ENCODE data around the gene RYR1.

Gene RYR1

DNA sequence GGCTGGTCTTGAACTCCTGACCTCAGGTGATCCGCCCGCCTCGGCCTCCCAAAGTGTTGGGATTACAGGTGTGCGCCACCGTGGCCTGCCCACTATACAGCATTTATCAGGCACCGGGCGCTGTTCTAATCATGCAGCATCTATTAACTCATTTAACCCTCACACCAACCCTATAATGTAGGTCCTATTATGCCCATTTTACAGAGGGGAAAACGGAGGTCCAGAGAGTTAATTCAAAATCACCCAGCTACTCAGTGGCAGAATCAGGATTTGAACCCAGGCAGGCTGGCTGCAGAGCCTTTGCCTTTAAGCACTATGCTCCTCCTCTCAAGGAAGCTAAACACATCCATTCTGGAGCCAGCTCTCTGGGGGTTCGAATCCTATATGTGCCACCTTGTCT lies 130.0 kb downstream of the RYR1 start:
- Histone ChIP-seq H4K20me1 (ENCODE audit: insufficient read depth, low read length, poor library complexity, severe bottlenecking) (no peaks in the 10 kb centered on the region), H3F3A (ENCODE audit: low read depth) (no peaks in the 10 kb centered on the region), H3K4me2 (ENCODE audit: low read depth, low read length, poor library complexity, severe bottlenecking) (no peak overlapping the region)

DNA sequence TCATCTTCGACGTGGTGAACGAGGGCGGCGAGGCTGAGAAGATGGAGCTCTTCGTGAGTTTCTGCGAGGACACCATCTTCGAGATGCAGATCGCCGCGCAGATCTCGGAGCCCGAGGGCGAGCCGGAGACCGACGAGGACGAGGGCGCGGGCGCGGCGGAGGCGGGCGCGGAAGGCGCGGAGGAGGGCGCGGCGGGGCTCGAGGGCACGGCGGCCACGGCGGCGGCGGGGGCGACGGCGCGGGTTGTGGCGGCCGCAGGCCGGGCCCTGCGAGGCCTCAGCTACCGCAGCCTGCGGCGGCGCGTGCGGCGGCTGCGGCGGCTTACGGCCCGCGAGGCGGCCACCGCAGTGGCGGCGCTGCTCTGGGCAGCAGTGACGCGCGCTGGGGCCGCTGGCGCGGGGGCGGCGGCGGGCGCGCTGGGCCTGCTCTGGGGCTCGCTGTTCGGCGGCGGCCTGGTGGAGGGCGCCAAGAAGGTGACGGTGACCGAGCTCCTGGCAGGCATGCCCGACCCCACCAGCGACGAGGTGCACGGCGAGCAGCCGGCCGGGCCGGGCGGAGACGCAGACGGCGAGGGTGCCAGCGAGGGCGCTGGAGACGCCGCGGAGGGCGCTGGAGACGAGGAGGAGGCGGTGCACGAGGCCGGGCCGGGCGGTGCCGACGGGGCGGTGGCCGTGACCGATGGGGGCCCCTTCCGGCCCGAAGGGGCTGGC lies 131.6 kb downstream of the RYR1 start:
- H2AFZ ChIP-seq (ENCODE audit: low read length) = no peak overlapping the region
- TF ChIP-seq, protein P1, sequence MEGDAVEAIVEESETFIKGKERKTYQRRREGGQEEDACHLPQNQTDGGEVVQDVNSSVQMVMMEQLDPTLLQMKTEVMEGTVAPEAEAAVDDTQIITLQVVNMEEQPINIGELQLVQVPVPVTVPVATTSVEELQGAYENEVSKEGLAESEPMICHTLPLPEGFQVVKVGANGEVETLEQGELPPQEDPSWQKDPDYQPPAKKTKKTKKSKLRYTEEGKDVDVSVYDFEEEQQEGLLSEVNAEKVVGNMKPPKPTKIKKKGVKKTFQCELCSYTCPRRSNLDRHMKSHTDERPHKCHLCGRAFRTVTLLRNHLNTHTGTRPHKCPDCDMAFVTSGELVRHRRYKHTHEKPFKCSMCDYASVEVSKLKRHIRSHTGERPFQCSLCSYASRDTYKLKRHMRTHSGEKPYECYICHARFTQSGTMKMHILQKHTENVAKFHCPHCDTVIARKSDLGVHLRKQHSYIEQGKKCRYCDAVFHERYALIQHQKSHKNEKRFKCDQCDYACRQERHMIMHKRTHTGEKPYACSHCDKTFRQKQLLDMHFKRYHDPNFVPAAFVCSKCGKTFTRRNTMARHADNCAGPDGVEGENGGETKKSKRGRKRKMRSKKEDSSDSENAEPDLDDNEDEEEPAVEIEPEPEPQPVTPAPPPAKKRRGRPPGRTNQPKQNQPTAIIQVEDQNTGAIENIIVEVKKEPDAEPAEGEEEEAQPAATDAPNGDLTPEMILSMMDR (conservative IDR thresholded peaks at IDR 0.05; ENCODE audit: low read length) = no peak
- no peak for TF ChIP-seq EZH2phosphoT487 (IDR thresholded peaks at IDR 0.05; ENCODE audit: borderline replicate concordance)
- no peaks in the 10 kb centered on the region for H3K79me2 ChIP-seq (ENCODE audit: insufficient read depth, low read length)
- no peaks in the 10 kb centered on the region for H3K9me2 ChIP-seq (replicated peaks; ENCODE audit: low read depth, low read length)
- no peaks in the 10 kb centered on the region for H4K20me1 ChIP-seq (ENCODE audit: insufficient read depth, low read length, poor library complexity, severe bottlenecking)
- H3K36me3 ChIP-seq (ENCODE audit: insufficient read depth, low read length) = no peaks in the 10 kb centered on the region
- H3K4me1 ChIP-seq (ENCODE audit: insufficient read depth, low read length, poor library complexity, severe bottlenecking) = no peaks in the 10 kb centered on the region
- no peak overlapping the region for H3K9ac ChIP-seq (ENCODE audit: low read depth, low read length, poor library complexity, severe bottlenecking)
- no peaks in the 10 kb centered on the region for H3F3A ChIP-seq (ENCODE audit: low read depth)
- no peaks in the 10 kb centered on the region for H3K9me3 ChIP-seq (ENCODE audit: insufficient read depth, low read depth, low read length)
- H3K27me3 ChIP-seq (ENCODE audit: insufficient read depth, low read length, poor library complexity, severe bottlenecking) = no peaks in the 10 kb centered on the region
- no peak overlapping the region for H3K4me2 ChIP-seq (ENCODE audit: low read depth, low read length, poor library complexity, severe bottlenecking)
- no peak overlapping the region for H3K4me3 ChIP-seq (ENCODE audit: low read length, poor library complexity, severe bottlenecking)

More for the DNA sequence above, 130.0 kb downstream of the RYR1 start:
- Histone ChIP-seq H3K27me3 (ENCODE audit: insufficient read depth, low read length, poor library complexity, severe bottlenecking) (no peaks in the 10 kb centered on the region), H2AFZ (ENCODE audit: low read length) (no peak overlapping the region), H3K36me3 (ENCODE audit: insufficient read depth, low read length) (no peaks in the 10 kb centered on the region), H3K79me2 (ENCODE audit: insufficient read depth, low read length) (no peaks in the 10 kb centered on the region), H3K9me2 (replicated peaks; ENCODE audit: low read depth, low read length) (no peaks in the 10 kb centered on the region), H3K9ac (ENCODE audit: low read depth, low read length, poor library complexity, severe bottlenecking) (no peak overlapping the region), H3K9me3 (ENCODE audit: insufficient read depth, low read depth, low read length) (no peaks in the 10 kb centered on the region), H3K4me3 (ENCODE audit: low read length, poor library complexity, severe bottlenecking) (no peak overlapping the region), H3K4me1 (ENCODE audit: insufficient read depth, low read length, poor library complexity, severe bottlenecking) (no peaks in the 10 kb centered on the region)
- no peak for TF ChIP-seq EZH2phosphoT487 (IDR thresholded peaks at IDR 0.05; ENCODE audit: borderline replicate concordance)
- TF ChIP-seq, protein P1 (conservative IDR thresholded peaks at IDR 0.05; ENCODE audit: low read length) = no peak

DNA sequence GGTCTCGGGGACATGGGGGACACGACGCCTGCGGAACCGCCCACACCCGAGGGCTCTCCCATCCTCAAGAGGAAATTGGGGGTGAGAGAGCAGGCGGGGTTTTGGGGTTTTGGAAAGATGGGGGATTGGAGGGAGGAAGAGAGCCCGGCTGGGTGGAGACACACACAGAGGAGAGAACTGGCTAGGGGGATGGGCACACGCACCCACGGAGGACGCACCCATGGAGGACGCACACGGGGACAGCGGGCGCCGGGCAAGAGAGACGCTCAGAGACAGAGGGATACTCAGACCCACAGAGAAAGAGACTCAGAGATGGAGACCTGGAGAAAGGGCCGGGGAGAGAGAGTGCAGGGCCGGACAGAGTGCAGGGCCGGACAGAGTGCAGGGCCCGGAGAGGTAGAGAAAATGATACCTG lies 132.2 kb downstream of the RYR1 start:
- H3K9ac ChIP-seq (ENCODE audit: low read depth, low read length, poor library complexity, severe bottlenecking) = no peak overlapping the region
- H3K4me3 ChIP-seq (ENCODE audit: low read length, poor library complexity, severe bottlenecking) = no peak overlapping the region
- H2AFZ ChIP-seq (ENCODE audit: low read length) = no peak overlapping the region

More for the DNA sequence above, 132.2 kb downstream of the RYR1 start:
- H3K36me3 ChIP-seq (ENCODE audit: insufficient read depth, low read length) = no peaks in the 10 kb centered on the region
- H3K4me2 ChIP-seq (ENCODE audit: low read depth, low read length, poor library complexity, severe bottlenecking) = no peak overlapping the region
- no peaks in the 10 kb centered on the region for H3K9me3 ChIP-seq (ENCODE audit: insufficient read depth, low read depth, low read length)
- H3K4me1 ChIP-seq (ENCODE audit: insufficient read depth, low read length, poor library complexity, severe bottlenecking) = no peaks in the 10 kb centered on the region
- no peaks in the 10 kb centered on the region for H4K20me1 ChIP-seq (ENCODE audit: insufficient read depth, low read length, poor library complexity, severe bottlenecking)
- H3K9me2 ChIP-seq (replicated peaks; ENCODE audit: low read depth, low read length) = no peaks in the 10 kb centered on the region
- no peaks in the 10 kb centered on the region for H3F3A ChIP-seq (ENCODE audit: low read depth)
- H3K79me2 ChIP-seq (ENCODE audit: insufficient read depth, low read length) = no peaks in the 10 kb centered on the region
- H3K27me3 ChIP-seq (ENCODE audit: insufficient read depth, low read length, poor library complexity, severe bottlenecking) = no peaks in the 10 kb centered on the region
- TF ChIP-seq EZH2phosphoT487 (IDR thresholded peaks at IDR 0.05; ENCODE audit: borderline replicate concordance) = no peak
- TF ChIP-seq, protein P1 (conservative IDR thresholded peaks at IDR 0.05; ENCODE audit: low read length) = no peak

Measured in Loucy (cell line).